GM12891 (cell line): ENCODE measurements around the gene RASSF6.

Experiments
- POLR2A ChIP-seq: IDR thresholded peaks from 2 replicates; pipeline ENCODE4 v1.6.1; 2011; ENCODE audit warnings: low read depth, low read length, control low read depth
- POLR2AphosphoS5 ChIP-seq: IDR thresholded peaks from 2 replicates; pipeline ENCODE4 v1.6.1; 2011; ENCODE audit warnings: low read depth, low read length, control low read depth
- SPI1 ChIP-seq: IDR thresholded peaks from 2 replicates; pipeline ENCODE4 v1.6.1; 2011; ENCODE audit warnings: low read depth, low read length, control low read depth
- TAF1 ChIP-seq: IDR thresholded peaks from 2 replicates; pipeline ENCODE4 v1.6.1; 2011; ENCODE audit warnings: low read depth, low read length, control low read depth

GRCh38 chr4:73583666-73584065, 36.6 kb downstream of the RASSF6 start:
- TF ChIP-seq POLR2AphosphoS5 (no peak), POLR2A (no peak), TAF1 (no peak), SPI1 (no peak)
